WTC11 (cell line): ENCODE measurements around the gene STARD9. TPM values are rescaled to one million over a fixed set of nuclear protein-coding genes. Genes with fewer than 3 reads are reported as not detected.

Experiments
- ATAC-seq: fragments of 200-7000 bp; cut with Tn5 transposase; 2 replicates; pipeline ENCODE4 v1.10.0; 2021; ENCODE audit warnings: mild to moderate bottlenecking, moderate library complexity
- CTCF ChIA-PET: fragments of 300-600 bp; sonication (Branson Sonifier 250); formaldehyde crosslinking; loops from one replicate; lab custom pipeline; 2021; ENCODE audit warnings: antibody characterized with exemption; lab: Charles Lee
- POLR2A ChIA-PET: fragments of 350-600 bp; sonication (Branson Sonifier 250); formaldehyde crosslinking; loops from one replicate; lab custom pipeline; 2021; ENCODE audit warnings: antibody characterized with exemption; lab: Charles Lee
- DNase-seq: peaks from one replicate; pipeline ENCODE4 v3.0.0; 2021; ENCODE audit warnings: low spot score
- H3K27ac Mint-ChIP-seq: 2 replicates; pipeline ENCODE4 v1.8.0; 2021; ENCODE audit warnings: mixed read lengths
- H3K27me3 Mint-ChIP-seq: 2 replicates; pipeline ENCODE4 v1.8.0; 2021; ENCODE audit warnings: low read depth, mild to moderate bottlenecking, moderate library complexity, mixed read lengths
- H3K36me3 Mint-ChIP-seq: 2 replicates; pipeline ENCODE4 v1.8.0; 2021; ENCODE audit warnings: mixed read lengths
- H3K4me1 Mint-ChIP-seq: 2 replicates; pipeline ENCODE4 v1.8.0; 2022; ENCODE audit warnings: mixed read lengths
- H3K4me3 Mint-ChIP-seq: 2 replicates; pipeline ENCODE4 v1.8.0; 2021; ENCODE audit warnings: mild to moderate bottlenecking, moderate library complexity, mixed read lengths
- H3K9me3 Mint-ChIP-seq: 2 replicates; pipeline ENCODE4 v1.8.0; 2021; ENCODE audit warnings: mixed read lengths
- AFF4 ChIP-seq: sonication (generic); formaldehyde crosslinking; IDR thresholded peaks from 2 replicates; pipeline ENCODE4 v1.8.1; 2023; ENCODE audit warnings: mild to moderate bottlenecking, missing genetic modification reagents, borderline replicate concordance
- AR ChIP-seq: fragments of 250-450 bp; sonication (Bioruptor Pico); IDR thresholded peaks from 2 replicates; pipeline ENCODE4 v1.9.0; 2021; ENCODE audit warnings: mild to moderate bottlenecking
- ATF1 ChIP-seq: sonication (generic); formaldehyde crosslinking; IDR thresholded peaks from 2 replicates; pipeline ENCODE4 v1.8.1; 2023; ENCODE audit warnings: mild to moderate bottlenecking, moderate library complexity, missing genetic modification reagents
- CBFB ChIP-seq: sonication (generic); formaldehyde crosslinking; IDR thresholded peaks from 2 replicates; pipeline ENCODE4 v1.8.1; 2022; ENCODE audit warnings: mild to moderate bottlenecking, low read depth, missing genetic modification reagents
- CDX4 ChIP-seq: fragments of 250-450 bp; sonication (Bioruptor Pico); IDR thresholded peaks from 2 replicates; pipeline ENCODE4 v1.9.0; 2021; ENCODE audit warnings: moderate library complexity, mild to moderate bottlenecking, inconsistent platforms, borderline replicate concordance
- CTCF ChIP-seq: fragments of 200-600 bp; IDR thresholded peaks from 2 replicates; pipeline ENCODE4 v1.8.0; 2022; ENCODE audit warnings: antibody characterized with exemption
- E2F1 ChIP-seq: sonication (generic); formaldehyde crosslinking; IDR thresholded peaks from 2 replicates; pipeline ENCODE4 v1.8.0; 2022; ENCODE audit warnings: mild to moderate bottlenecking, missing genetic modification reagents
- E2F4 ChIP-seq: sonication (generic); formaldehyde crosslinking; IDR thresholded peaks from 2 replicates; pipeline ENCODE4 v1.8.1; 2022; ENCODE audit warnings: low read depth, mild to moderate bottlenecking, moderate library complexity, missing genetic modification reagents, borderline replicate concordance
- GABPB1 ChIP-seq: sonication (generic); formaldehyde crosslinking; IDR thresholded peaks from 2 replicates; pipeline ENCODE4 v1.8.1; 2023; ENCODE audit warnings: mild to moderate bottlenecking, missing genetic modification reagents
- IRF2 ChIP-seq: sonication (generic); formaldehyde crosslinking; IDR thresholded peaks from 2 replicates; pipeline ENCODE4 v1.8.0; 2022; ENCODE audit warnings: low read depth, missing genetic modification reagents, borderline replicate concordance
- NFATC4 ChIP-seq: fragments of 250-450 bp; sonication (Bioruptor Pico); IDR thresholded peaks from 2 replicates; pipeline ENCODE4 v1.9.0; 2021; ENCODE audit warnings: mild to moderate bottlenecking
- OVOL2 ChIP-seq: fragments of 250-450 bp; sonication (Bioruptor Pico); IDR thresholded peaks from 2 replicates; pipeline ENCODE4 v1.9.0; 2021; ENCODE audit warnings: mild to moderate bottlenecking, borderline replicate concordance
- TEAD1 ChIP-seq: sonication (generic); formaldehyde crosslinking; IDR thresholded peaks from 2 replicates; pipeline ENCODE4 v1.8.0; 2022; ENCODE audit warnings: mild to moderate bottlenecking, missing genetic modification reagents
- TP53 ChIP-seq: sonication (generic); formaldehyde crosslinking; IDR thresholded peaks from 2 replicates; pipeline ENCODE4 v1.8.1; 2023; ENCODE audit warnings: mild to moderate bottlenecking, missing genetic modification reagents
- ZMAT4 ChIP-seq: fragments of 250-450 bp; sonication (Bioruptor Pico); IDR thresholded peaks from 2 replicates; pipeline ENCODE4 v1.9.0; 2021; ENCODE audit warnings: mild to moderate bottlenecking
- ZNF121 ChIP-seq: sonication (generic); formaldehyde crosslinking; IDR thresholded peaks from 2 replicates; pipeline ENCODE4 v1.8.0; 2023; ENCODE audit warnings: missing genetic modification reagents
- ZNF138 ChIP-seq: sonication (generic); formaldehyde crosslinking; conservative IDR thresholded peaks from 2 replicates; pipeline ENCODE4 v1.8.1; 2022; ENCODE audit warnings: mild to moderate bottlenecking, moderate library complexity, missing genetic modification reagents
- ZNF317 ChIP-seq: sonication (generic); formaldehyde crosslinking; IDR thresholded peaks from 2 replicates; pipeline ENCODE4 v1.8.1; 2023; ENCODE audit warnings: low read depth, mild to moderate bottlenecking, moderate library complexity, missing genetic modification reagents, borderline replicate concordance
- ZNF396 ChIP-seq: fragments of 250-450 bp; sonication (Bioruptor Pico); IDR thresholded peaks from 2 replicates; pipeline ENCODE4 v1.8.0; 2021; ENCODE audit warnings: mild to moderate bottlenecking, moderate library complexity, borderline replicate concordance
- ZNF416 ChIP-seq: fragments of 250-450 bp; sonication (Bioruptor Pico); IDR thresholded peaks from 2 replicates; pipeline ENCODE4 v1.9.0; 2021; ENCODE audit warnings: mild to moderate bottlenecking, inconsistent platforms
- ZNF425 ChIP-seq: fragments of 250-450 bp; sonication (Bioruptor Pico); conservative IDR thresholded peaks from 2 replicates; pipeline ENCODE4 v1.9.0; 2021; ENCODE audit warnings: mild to moderate bottlenecking
- total RNA-seq: library from RNA; stranded (reverse); gene quantifications from 3 replicates; pipeline ENCODE4 v1.2.3, GENCODE V29; 2021

The STARD9 gene
- total RNA-seq, 1 experiment from 2014 or later = 5.7 TPM

- TF ChIP-seq ZNF425 (CRISPR knock-in tag) (no peak), E2F1 (CRISPR knock-in tag) (no peak), ATF1 (peak; percentile 73; the same call in 1 of the 2 replicates)
- TF ChIP-seq, all 79 proteins: peak for 17
Observed at GRCh38 chr15:42548249-42549031, 27.0 kb upstream of the STARD9 start, which contains the start of the genes HAUS2 and LRRC57 (continued).

GRCh38 chr15:42549032-42549491 is 26.3 kb upstream of the STARD9 start:
- POLR2A ChIA-PET = interaction anchor here (1.5 to 3.0 kb wide), 2 partner anchors 26 to 58 kb away, joined by 6 to 9 read pairs; partner anchors contain the start of genes STARD9 and ZNF106
- no peak for DNase-seq
- H3K27me3 Mint-ChIP-seq = no peaks in the 10 kb centered on the region
- CTCF ChIA-PET = no interaction called here
- peak overlapping the region; percentile 97 for H3K27ac Mint-ChIP-seq
- peak; percentile 71 for ATAC-seq
- H3K9me3 Mint-ChIP-seq = no peaks in the 10 kb centered on the region
- peaks cover 14% of the 10 kb centered on the region for H3K4me1 Mint-ChIP-seq
- peaks cover 3% of the 10 kb centered on the region; the same call in 1 of the 2 replicates for H3K36me3 Mint-ChIP-seq
- TF ChIP-seq GABPB1 (CRISPR knock-in tag) (no peak), CTCF (no peak), ZNF396 (CRISPR knock-in tag) (no peak), IRF2 (no peak), NFATC4 (CRISPR knock-in tag) (no peak), ZNF416 (CRISPR knock-in tag) (no peak), CDX4 (no peak), TEAD1 (no peak), AFF4 (no peak), TP53 (CRISPR knock-in tag) (no peak), E2F4 (CRISPR knock-in tag) (no peak), ZNF138 (CRISPR knock-in tag) (no peak), ZNF317 (no peak), ZMAT4 (CRISPR knock-in tag) (no peak), ZNF121 (CRISPR knock-in tag) (no peak), OVOL2 (CRISPR knock-in tag) (no peak), AR (CRISPR knock-in tag) (no peak), CBFB (CRISPR knock-in tag) (no peak)
- peak overlapping the region; percentile 93 for H3K4me3 Mint-ChIP-seq
